Measurements from ENCODE around the gene ALG1. TPM values are rescaled to one million over a fixed set of nuclear protein-coding genes. Genes with fewer than 3 reads are reported as not detected.

ALG1 gene
- total RNA-seq, 4 donors from 2014 or later = 4.8 to 17.1 (median 9.7) TPM

- ATAC-seq (no peak), DNase-seq (no peak)
- Histone ChIP-seq H3K27ac (no peak overlapping the region), H3K4me1 (no peaks in the 10 kb centered on the region), H3K4me3 (no peak overlapping the region), H3K27me3 (no peaks in the 10 kb centered on the region), H3K9me3 (no peaks in the 10 kb centered on the region), H3K36me3 (no peaks in the 10 kb centered on the region)
- TF ChIP-seq CTCF (IDR thresholded peaks at IDR 0.05 in 4 of 5, conservative IDR thresholded peaks at IDR 0.05 in 1 of 5) (no peak), POLR2A (IDR thresholded peaks at IDR 0.05) (no peak)
- intact Hi-C loops (cut with DNase I; ENCODE audit: low total_unique reads) = no loop called here
- in situ Hi-C loops (cut with MboI; ENCODE audit: low sequenced_read_pairs in 4 of 4) = no loop called here
Measured at GRCh38 chr16:5065326-5065725, 6.3 kb upstream of the ALG1 start.

GRCh38 chr16:5065813-5066212, 5.8 kb upstream of the ALG1 start, which contains the start of gene C16orf89:
Gene C16orf89, minus strand, starts transcription at chr16:5065956. Its CDS starts 48 bp downstream, at chr16:5065908.
- Histone ChIP-seq H3K4me1 (no peaks in the 10 kb centered on the region), H3K9me3 (no peaks in the 10 kb centered on the region), H3K27me3 (no peaks in the 10 kb centered on the region), H3K36me3 (no peaks in the 10 kb centered on the region), H3K4me3 (no peak within 1 kb of the TSS), H3K27ac (no peak within 1 kb of the TSS)
- ATAC-seq (no peak), DNase-seq (no peak)
- TF ChIP-seq POLR2A (IDR thresholded peaks at IDR 0.05) (no peak), CTCF (IDR thresholded peaks at IDR 0.05 in 4 of 5, conservative IDR thresholded peaks at IDR 0.05 in 1 of 5) (no peak)
- in situ Hi-C loops (cut with MboI; ENCODE audit: low sequenced_read_pairs in 4 of 4) = no loop called here
- intact Hi-C loops (cut with DNase I; ENCODE audit: low total_unique reads) = no loop called here

DNA sequence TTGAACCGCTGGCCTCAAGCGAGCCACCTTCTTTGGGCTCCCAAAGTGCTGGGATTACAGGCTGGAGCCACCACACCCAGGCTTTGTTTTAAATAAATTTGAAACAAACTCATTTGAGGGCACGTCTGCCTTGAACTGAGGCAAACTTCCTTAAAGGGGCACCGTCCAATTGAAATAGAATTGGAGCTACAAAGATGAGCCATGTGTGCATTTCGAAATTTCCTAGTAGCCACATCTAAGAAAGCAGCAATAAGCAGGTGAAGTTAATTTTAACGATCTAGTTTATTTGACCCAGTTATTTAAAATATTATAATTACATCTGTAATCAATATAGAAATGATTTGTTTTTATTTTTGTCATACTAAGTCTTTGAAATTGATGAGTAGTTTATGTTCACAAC, 5.1 kb upstream of the ALG1 start:
- no peak for ATAC-seq
- intact Hi-C loops (cut with DNase I; ENCODE audit: low total_unique reads) = no loop called here

DNA sequence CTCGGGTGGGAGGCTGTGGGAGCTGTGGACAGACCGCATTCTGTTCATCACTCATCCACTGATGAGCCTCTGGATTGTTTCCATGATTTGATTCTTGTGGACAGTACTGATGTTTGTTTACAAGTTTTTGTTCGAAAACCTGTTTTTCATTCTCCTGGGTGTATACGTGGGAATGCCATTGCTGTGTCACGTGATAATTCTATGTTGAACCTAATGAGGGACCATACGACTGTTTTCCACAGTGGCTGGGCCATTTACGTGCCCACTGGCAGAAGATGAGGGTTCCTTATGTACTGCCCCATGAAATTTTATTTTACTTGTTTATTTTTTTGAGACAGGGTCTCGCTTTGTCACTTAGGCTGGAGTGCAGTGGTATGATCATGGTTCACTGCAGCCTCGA, 2.6 kb upstream of the ALG1 start:
- in situ Hi-C loops (cut with MboI; ENCODE audit: low sequenced_read_pairs in 4 of 4) (no loop called here), intact Hi-C loops (cut with DNase I; ENCODE audit: low total_unique reads) (no loop called here)
- DNase-seq (no peak), ATAC-seq (no peak)
- Histone ChIP-seq H3K36me3 (no peaks in the 10 kb centered on the region), H3K27me3 (no peaks in the 10 kb centered on the region), H3K4me1 (peaks cover 8 to 13% of the 10 kb centered on the region in 2 donors), H3K9me3 (no peaks in the 10 kb centered on the region), H3K27ac (no peak overlapping the region), H3K4me3 (no peak overlapping the region)
- TF ChIP-seq CTCF (IDR thresholded peaks at IDR 0.05 in 4 of 5, conservative IDR thresholded peaks at IDR 0.05 in 1 of 5) (no peak), POLR2A (IDR thresholded peaks at IDR 0.05) (no peak)

More for the DNA sequence above, 5.1 kb upstream of the ALG1 start:
- H3K27ac ChIP-seq = no peak overlapping the region
- peaks cover 0 to 5% of the 10 kb centered on the region in 2 donors for H3K4me1 ChIP-seq
- in situ Hi-C loops (cut with MboI; ENCODE audit: low sequenced_read_pairs in 4 of 4) = no loop called here
- no peaks in the 10 kb centered on the region for H3K9me3 ChIP-seq
- no peak for DNase-seq
- TF ChIP-seq POLR2A (IDR thresholded peaks at IDR 0.05) (no peak), CTCF (IDR thresholded peaks at IDR 0.05 in 4 of 5, conservative IDR thresholded peaks at IDR 0.05 in 1 of 5) (no peak)
- no peaks in the 10 kb centered on the region for H3K27me3 ChIP-seq
- H3K36me3 ChIP-seq = no peaks in the 10 kb centered on the region
- no peak overlapping the region for H3K4me3 ChIP-seq

GRCh38 chr16:5069854-5070253, 1.8 kb upstream of the ALG1 start:
- no peak overlapping the region for H3K4me3 ChIP-seq
- no peak overlapping the region for H3K27ac ChIP-seq
- H3K4me1 ChIP-seq = peaks cover 8 to 13% of the 10 kb centered on the region in 2 donors
- intact Hi-C loops (cut with DNase I; ENCODE audit: low total_unique reads) (loop anchor here (10.0 kb wide), 1 partner anchor 455 kb away; the partner anchor contains the start of gene UBALD1), in situ Hi-C loops (cut with MboI; ENCODE audit: low sequenced_read_pairs in 4 of 4) (no loop called here)
- no peaks in the 10 kb centered on the region for H3K9me3 ChIP-seq
- no peak for TF ChIP-seq POLR2A (IDR thresholded peaks at IDR 0.05)
- H3K27me3 ChIP-seq = no peaks in the 10 kb centered on the region
- no peak for ATAC-seq
- H3K36me3 ChIP-seq = peaks cover 0 to 8% of the 10 kb centered on the region in 2 donors
- no peak for DNase-seq
